ENCODE data around the gene CLP1.
A peak's percentile ranks its signal among the peaks of the same experiment; 100 is the strongest.

CLP1 gene

DNA sequence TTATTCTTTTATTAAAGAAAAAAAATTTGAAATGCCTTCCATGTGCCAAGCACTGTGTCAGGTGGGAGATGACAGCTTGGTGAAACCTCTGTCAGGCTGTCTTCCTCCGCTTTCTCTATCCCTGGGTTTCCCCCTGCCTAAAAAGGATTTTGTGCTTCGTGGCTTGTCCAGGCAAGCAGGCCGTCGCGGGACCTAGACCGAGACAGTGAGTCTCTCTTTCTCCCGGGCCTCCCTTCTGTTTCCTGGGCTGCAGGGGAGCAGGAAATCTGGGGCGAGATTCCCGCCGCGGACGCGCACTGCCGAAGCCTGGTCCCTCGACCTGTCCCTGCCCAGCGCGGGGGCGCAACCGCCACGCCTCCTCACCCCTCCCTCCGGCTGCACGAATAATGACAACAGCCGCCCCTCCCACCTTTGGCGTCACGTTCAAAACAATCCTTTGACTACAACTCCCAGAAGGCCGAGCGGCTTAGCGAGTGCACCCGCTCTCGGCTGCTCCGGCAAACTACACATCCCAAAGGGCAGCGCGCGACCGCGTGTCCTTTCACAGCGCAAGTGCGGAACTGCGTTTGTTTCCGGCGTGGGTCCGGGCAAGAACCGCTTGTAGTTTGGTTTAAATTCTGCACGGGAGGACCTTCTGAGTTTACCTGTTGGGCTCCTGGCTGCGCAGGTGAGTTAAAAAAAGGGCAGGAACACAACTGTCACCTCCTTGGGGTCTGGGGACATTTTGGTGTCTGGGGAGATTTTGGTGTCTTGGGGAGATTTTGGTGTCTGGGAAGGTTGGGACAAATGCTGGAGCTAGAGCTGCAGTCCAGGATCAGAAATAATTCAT, at the start of gene CLP1:
Gene CLP1, plus strand, starts transcription at position 569 of the 829 bp plus-strand sequence. CDS start 1,715 bp downstream, outside the sequence.
- DNase-seq: peak; percentile 96 to 99 (median 97)

DNA sequence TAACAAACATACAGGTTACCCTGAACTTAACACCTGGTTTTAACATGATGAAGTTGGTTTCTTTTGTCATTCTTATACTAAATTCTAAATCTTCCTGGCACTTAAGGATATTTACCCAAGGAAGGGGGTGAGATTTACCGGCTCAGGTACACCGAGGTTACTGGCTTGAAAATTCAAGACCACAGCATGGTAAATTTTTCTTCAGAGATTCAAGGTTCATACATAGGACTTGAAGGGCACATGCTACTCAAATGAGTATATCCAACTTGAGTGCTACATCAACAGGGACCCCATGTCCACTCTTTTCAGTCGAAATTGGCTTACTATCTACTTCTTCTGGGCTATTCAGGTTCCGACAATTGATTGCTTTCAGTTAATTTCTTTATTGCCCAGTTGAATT, 47.4 kb upstream of the CLP1 start:
- no peak for DNase-seq

DNA sequence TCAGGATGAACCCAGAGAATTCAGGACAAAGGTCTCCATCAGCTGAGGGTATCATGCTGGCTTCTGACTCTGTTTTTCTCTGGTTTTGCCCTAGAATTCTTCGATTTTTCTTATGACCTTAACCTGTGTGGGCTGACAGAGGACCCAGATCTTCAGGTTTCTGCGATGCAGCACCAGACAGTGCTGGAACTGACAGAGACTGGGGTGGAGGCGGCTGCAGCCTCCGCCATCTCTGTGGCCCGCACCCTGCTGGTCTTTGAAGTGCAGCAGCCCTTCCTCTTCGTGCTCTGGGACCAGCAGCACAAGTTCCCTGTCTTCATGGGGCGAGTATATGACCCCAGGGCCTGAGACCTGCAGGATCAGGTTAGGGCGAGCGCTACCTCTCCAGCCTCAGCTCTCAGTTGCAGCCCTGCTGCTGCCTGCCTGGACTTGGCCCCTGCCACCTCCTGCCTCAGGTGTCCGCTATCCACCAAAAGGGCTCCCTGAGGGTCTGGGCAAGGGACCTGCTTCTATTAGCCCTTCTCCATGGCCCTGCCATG, 43.3 kb upstream of the CLP1 start:
- DNase-seq: no peak

DNA sequence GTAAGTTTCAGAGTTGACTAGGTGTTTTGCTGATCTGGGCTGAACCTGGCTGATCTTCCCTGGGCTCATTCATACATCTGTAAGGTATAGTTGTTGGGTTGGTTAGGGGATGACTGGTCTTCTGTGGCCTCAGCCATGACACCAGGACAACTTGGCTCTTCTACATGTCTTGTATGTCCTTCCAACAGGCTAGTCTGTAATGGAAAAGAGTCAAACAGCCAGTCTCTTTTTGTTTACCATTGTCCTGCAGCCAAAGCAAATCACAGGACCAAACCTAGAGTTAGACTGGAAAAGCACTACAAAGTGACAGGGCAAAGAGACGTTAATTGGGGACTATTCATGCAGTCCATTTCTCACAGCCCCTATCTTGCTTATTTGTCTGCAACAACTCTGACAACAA, 42.3 kb upstream of the CLP1 start:
- DNase-seq: no peak

DNA sequence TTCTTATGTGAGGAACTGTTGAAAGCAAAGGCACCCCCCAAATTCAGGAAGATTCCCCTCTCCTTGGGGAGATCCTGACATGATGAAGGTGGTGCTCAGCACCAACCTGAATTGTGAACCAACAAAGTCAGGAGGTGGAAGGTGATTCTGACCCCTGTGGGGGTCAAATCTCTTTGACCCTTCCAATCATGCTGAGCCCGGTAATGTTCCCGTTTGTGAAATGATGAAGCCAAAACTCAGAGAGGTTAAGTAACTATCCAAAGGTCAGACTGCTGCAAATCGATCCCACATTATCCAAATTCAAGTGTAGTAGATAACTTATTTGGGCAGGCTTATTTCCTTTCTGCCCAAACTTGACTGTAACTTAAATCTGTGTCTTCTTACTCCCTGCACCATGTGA, 41.0 kb upstream of the CLP1 start:
- DNase-seq: no peak

DNA sequence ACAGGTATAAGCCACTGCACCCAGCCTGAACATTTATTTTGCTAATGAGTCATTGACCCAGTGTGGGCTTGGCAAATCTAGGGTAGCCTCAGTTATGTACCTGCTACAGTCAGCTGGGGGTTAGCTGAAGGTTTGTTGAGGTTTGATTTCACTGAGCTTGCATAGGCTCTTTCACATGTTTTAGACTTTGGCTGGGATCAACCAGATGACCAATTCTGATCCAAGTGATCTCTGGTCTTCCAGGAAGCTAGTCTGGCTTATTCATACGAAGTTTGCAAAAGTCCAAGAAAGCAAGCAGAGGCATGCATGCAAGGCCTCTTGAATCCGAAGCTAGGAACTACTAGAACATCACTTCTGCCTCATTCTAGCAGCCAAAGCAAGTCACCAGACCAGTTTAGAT, 39.1 kb upstream of the CLP1 start:
- DNase-seq: no peak

GRCh38 chr11:57619331-57619730, 38.2 kb upstream of the CLP1 start:
- DNase-seq: no peak

GRCh38 chr11:57620467-57620866, 37.1 kb upstream of the CLP1 start:
- no peak for DNase-seq

- DNase-seq: no peak
Measured at GRCh38 chr11:57622263-57622662, 35.3 kb upstream of the CLP1 start.

DNA sequence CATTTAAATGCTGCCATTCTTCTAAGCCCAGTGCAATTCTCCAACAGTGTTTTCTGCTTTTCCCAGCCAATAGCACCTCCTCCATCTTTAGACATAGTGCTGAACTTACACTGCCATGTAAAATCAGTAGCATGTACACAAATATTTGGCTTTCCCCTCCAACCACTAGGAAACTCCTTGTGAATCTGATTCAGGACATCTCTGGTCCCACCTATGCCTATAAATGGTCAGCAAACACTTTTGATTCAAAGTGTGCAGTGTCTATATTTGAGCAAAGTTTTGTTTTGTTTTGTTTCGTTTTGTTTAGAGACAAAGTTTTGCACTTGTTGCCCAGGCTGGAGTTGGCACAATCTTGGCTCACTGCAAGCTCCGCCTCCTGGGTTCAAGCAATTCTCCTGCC, 32.7 kb upstream of the CLP1 start:
- DNase-seq: no peak

DNA sequence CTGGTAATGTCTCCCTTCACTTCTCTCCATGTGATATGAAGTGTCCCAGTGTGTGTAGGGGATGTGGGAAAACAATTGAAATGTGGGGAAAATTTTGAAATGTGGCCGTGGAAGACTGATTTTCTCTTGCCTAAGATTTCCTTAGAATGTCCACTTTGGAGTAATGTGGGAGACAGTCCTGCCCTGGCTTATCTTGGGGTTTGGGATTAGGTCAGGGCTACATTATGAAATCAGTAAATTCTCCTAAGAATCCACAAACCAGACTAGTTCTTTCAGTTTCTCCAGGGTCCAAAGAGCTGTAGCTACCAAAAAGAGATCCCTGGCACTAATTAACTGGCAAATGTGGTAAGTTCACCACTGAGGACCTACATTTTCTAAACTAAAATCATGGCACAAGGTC, 30.7 kb upstream of the CLP1 start:
- DNase-seq: no peak

GRCh38 chr11:57630171-57630570, 27.4 kb upstream of the CLP1 start:
- DNase-seq: no peak

- DNase-seq: no peak
Measured at GRCh38 chr11:57632116-57632515, 25.4 kb upstream of the CLP1 start.

GRCh38 chr11:57633394-57634070, 24.0 kb upstream of the CLP1 start:
- DNase-seq: no peak

- no peak for DNase-seq
Measured at GRCh38 chr11:57634311-57634710, 23.3 kb upstream of the CLP1 start.

GRCh38 chr11:57635246-57635645, 22.3 kb upstream of the CLP1 start:
- DNase-seq: no peak

- DNase-seq: no peak
Measured at GRCh38 chr11:57637626-57638004, 19.9 kb upstream of the CLP1 start.

GRCh38 chr11:57638005-57638781, 19.4 kb upstream of the CLP1 start:
- DNase-seq: peak in 2 of 6 experiments; percentile 9 to 11

- DNase-seq: no peak
Measured at GRCh38 chr11:57638811-57639320, 18.7 kb upstream of the CLP1 start.

GRCh38 chr11:57639321-57640067, 18.1 kb upstream of the CLP1 start:
- DNase-seq: peak in 3 of 6 experiments; percentile 17 to 53 (median 18)

GRCh38 chr11:57640068-57640800, 17.3 kb upstream of the CLP1 start:
- no peak for DNase-seq
